Measurements from ENCODE around the gene C1orf198.

The C1orf198 gene

GRCh38 chr1:230867903-230868735 lies at the start of gene C1orf198:
TSS of gene C1orf198 (minus strand) at chr1:230868521. CDS start at chr1:230868512, 9 bp downstream.
- FAIRE-seq = no peak

- no peak for FAIRE-seq
These were observed 49.2 kb upstream of the C1orf198 start for GRCh38 chr1:230917284-230918135.

GRCh38 chr1:230916587-230917283 lies 48.4 kb upstream of the C1orf198 start:
- FAIRE-seq = no peak

- FAIRE-seq = no peak
These were observed 46.8 kb upstream of the C1orf198 start for GRCh38 chr1:230915078-230915477.

GRCh38 chr1:230913496-230913895 lies 45.2 kb upstream of the C1orf198 start:
- no peak for FAIRE-seq

GRCh38 chr1:230910755-230911117 lies 42.4 kb upstream of the C1orf198 start:
- FAIRE-seq = no peak

GRCh38 chr1:230909974-230910754 lies 41.8 kb upstream of the C1orf198 start:
- FAIRE-seq = no peak

GRCh38 chr1:230907472-230908205 lies 39.3 kb upstream of the C1orf198 start:
- FAIRE-seq = no peak

GRCh38 chr1:230906226-230906625 lies 37.9 kb upstream of the C1orf198 start:
- no peak for FAIRE-seq

GRCh38 chr1:230905733-230906132 lies 37.4 kb upstream of the C1orf198 start:
- no peak for FAIRE-seq

- FAIRE-seq = no peak
These were observed 34.1 kb upstream of the C1orf198 start for GRCh38 chr1:230902349-230902923.

GRCh38 chr1:230901671-230902070 lies 33.4 kb upstream of the C1orf198 start:
- no peak for FAIRE-seq

GRCh38 chr1:230900984-230901383 lies 32.7 kb upstream of the C1orf198 start:
- no peak for FAIRE-seq

- no peak for FAIRE-seq
These were observed 31.5 kb upstream of the C1orf198 start for GRCh38 chr1:230899841-230900251.

GRCh38 chr1:230898748-230899147 lies 30.4 kb upstream of the C1orf198 start:
- FAIRE-seq = no peak

- no peak for FAIRE-seq
These were observed 29.8 kb upstream of the C1orf198 start for GRCh38 chr1:230898144-230898543.

GRCh38 chr1:230896779-230897178 lies 28.5 kb upstream of the C1orf198 start:
- FAIRE-seq = no peak

GRCh38 chr1:230895452-230895851 lies 27.1 kb upstream of the C1orf198 start:
- no peak for FAIRE-seq

GRCh38 chr1:230894664-230895063 lies 26.3 kb upstream of the C1orf198 start:
- no peak for FAIRE-seq

GRCh38 chr1:230894032-230894431 lies 25.7 kb upstream of the C1orf198 start:
- FAIRE-seq = no peak

- no peak for FAIRE-seq
These were observed 23.7 kb upstream of the C1orf198 start for GRCh38 chr1:230892018-230892491.

Data from colon (tissue), 2 donors.